Brain pericyte (primary cell): ENCODE data around the gene PATL2.
"Not testable (repeated sequence)": the region's sequence is repeated elsewhere in the genome, so short reads cannot be mapped to it uniquely, and the experiment has no call there.

ENCODE experiments used
- DNase-seq: peaks from one replicate; pipeline ENCODE4 v3.0.0-alpha.2; 2012; ENCODE audit warnings: low read depth, low spot score

The PATL2 gene

GRCh38 chr15:44719293-44719999 is 8.3 kb upstream of the PATL2 start:
- no peak for DNase-seq

DNA sequence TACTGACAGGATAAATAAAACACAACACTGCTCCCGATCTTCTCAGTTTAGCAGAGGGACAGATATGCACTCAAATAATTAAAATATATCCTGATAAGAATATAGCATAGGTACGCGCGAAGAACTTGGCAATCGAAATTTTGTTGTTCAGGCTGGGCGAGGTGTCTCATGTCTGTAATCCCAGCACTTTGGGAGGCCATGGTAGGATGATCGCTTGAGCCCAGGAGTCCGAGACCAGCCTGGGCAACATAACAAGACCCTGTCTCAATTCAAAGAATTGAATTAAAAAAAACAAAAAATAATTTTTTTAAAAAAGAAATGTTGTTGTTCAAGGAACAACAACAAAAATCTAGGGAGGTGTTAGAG is 7.8 kb upstream of the PATL2 start:
- DNase-seq = no peak

- DNase-seq = no peak
Measured at GRCh38 chr15:44718180-44718926, 7.2 kb upstream of the PATL2 start.

GRCh38 chr15:44716983-44717602 is 6.0 kb upstream of the PATL2 start:
- DNase-seq = no peak

DNA sequence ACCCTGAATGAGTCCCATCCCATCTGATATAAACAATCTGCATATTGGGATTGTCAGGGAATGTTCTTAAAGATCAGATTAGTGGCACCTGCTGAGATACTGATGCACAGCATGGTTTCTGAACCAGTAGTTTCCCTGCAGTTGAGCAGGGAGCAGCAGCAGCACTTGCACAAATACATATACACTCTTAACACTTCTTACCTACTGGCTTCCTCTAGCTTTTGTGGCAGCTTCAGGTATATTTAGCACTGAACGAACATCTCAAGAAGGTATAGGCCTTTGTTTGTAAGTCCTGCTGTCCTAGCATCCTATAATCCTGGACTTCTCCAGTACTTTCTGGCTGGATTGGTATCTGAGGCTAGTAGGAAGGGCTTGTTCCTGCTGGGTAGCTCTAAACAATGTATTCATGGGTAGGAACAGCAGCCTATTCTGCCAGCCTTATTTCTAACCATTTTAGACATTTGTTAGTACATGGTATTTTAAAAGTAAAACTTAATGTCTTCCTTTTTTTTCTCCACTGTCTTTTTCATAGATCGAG is 4.7 kb upstream of the PATL2 start:
- no peak for DNase-seq

- DNase-seq = no peak
Measured at GRCh38 chr15:44715142-44715796, 4.1 kb upstream of the PATL2 start.

DNA sequence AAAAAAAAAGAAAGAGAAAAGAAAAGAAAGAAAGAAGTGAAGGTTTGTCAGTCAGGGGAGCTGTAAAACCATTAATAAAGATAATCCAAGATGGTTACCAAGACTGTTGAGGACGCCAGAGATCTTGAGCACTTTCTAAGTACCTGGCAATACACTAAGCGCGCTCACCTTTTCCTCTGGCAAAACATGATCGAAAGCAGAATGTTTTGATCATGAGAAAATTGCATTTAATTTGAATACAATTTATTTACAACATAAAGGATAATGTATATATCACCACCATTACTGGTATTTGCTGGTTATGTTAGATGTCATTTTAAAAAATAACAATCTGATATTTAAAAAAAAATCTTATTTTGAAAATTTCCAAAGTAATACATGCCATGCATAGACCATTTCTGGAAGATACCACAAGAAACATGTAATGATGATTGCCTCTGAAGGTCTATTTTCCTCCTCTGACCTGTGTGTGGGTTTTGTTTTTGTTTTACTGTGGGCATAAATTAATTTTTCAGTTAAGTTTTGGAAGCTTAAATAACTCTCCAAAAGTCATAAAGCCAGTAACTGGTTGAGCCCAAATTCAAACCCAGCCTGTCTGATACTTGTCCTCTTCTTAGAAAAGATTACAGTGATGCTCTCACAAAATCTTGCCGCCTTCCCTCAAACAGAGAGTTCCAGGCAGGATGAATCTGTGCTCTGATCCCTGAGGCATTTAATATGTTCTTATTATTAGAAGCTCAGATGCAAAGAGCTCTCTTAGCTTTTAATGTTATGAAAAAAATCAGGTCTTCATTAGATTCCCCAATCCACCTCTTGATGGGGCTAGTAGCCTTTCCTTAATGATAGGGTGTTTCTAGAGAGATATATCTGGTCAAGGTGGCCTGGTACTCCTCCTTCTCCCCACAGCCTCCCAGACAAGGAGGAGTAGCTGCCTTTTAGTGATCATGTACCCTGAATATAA is 2.2 kb upstream of the PATL2 start:
- no peak for DNase-seq

DNA sequence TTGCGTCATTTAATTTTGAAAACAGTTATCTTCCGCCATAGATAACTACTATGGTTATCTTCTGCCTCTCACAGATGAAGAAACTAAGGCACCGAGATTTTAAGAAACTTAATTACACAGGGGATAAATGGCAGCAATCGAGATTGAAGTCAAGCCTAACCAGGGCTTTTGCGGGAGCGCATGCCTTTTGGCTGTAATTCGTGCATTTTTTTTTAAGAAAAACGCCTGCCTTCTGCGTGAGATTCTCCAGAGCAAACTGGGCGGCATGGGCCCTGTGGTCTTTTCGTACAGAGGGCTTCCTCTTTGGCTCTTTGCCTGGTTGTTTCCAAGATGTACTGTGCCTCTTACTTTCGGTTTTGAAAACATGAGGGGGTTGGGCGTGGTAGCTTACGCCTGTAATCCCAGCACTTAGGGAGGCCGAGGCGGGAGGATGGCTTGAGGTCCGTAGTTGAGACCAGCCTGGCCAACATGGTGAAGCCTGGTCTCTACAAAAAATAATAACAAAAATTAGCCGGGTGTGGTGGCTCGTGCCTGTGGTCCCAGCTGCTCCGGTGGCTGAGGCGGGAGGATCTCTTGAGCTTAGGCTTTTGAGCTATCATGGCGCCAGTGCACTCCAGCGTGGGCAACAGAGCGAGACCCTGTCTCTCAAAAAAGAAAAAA is 1.4 kb upstream of the PATL2 start:
- DNase-seq = no peak

DNA sequence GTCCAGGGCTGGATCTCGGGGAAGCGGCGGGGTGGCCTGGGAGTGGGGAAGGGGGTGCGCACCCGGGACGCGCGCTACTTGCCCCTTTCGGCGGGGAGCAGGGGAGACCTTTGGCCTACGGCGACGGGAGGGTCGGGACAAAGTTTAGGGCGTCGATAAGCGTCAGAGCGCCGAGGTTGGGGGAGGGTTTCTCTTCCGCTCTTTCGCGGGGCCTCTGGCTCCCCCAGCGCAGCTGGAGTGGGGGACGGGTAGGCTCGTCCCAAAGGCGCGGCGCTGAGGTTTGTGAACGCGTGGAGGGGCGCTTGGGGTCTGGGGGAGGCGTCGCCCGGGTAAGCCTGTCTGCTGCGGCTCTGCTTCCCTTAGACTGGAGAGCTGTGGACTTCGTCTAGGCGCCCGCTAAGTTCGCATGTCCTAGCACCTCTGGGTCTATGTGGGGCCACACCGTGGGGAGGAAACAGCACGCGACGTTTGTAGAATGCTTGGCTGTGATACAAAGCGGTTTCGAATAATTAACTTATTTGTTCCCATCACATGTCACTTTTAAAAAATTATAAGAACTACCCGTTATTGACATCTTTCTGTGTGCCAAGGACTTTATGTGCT is 721 bp upstream of the PATL2 start:
- no peak for DNase-seq

- DNase-seq = no peak
Measured at GRCh38 chr15:44710236-44711095, 657 bp downstream of the PATL2 start.

DNA sequence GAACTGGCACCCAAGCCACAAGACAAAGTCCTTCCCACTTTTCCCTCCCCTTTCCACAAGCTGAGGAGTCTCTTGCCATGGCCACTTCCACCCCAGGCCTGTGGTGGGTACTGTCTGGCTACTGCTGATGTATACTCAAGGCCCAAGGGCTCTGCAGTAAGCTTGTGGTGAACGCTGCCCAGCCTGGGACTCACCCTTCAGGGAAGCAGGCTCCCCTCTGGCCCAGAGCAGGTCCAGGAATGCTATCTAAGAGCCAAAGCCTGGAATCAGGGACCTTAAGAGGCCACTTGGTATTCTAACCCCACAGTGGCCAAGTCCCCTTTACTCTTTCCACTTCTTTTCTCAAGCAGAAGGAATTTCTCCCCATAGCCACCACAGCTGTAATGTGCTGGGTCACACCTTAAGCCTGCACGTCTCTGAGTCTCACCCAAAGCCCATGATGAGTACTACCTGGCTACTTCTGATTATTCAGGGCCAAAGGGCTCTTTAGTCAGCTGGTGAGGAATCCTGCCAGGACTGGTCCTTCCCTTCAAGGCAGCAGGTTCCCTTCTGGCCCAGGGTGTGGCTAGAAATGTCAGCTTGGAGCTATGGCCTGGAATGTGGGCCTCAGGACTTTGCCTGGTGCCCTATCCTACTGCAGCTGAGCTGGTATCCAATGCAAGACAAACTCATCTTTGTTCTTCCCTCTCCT is 4.0 kb downstream of the PATL2 start:
- no peak for DNase-seq

DNA sequence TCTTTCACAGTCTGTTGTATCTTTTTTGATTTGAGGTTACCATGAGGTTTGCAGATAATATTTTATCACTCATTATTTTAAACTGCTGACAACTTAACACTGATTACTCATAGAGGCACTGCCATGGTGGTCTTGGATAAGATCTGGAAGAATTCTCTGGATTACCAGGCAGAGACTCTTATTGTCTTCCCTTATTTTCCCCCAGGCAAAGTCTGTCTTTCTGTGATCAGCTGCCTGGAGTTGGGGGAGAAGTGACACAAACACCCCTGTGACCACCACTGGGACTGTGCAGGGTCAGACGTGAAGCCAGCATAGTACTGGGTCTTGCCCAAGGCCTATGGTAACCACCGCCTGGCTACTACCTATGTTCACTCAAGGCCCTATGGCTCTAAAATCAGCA is 4.7 kb downstream of the PATL2 start:
- no peak for DNase-seq

GRCh38 chr15:44705986-44706385 is 5.1 kb downstream of the PATL2 start:
- no peak for DNase-seq

DNA sequence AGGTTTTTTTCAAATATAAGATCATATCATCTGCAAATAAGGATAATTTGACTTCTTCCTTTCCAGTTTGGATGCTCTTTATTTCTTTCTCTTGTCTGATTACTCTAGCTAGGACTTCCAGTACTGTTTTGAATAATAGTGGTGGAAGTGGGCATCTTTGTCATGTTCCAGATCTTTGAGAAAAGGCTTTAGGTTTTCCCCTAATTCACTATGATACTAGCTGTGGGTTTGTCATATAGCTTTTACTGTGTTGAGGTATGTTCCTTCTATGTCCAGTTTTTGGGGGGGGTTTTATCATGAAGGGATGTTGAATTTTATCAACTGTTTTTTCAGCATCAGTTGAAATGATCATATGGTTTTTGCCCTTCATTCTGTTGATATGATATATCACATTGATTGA is 10.4 kb downstream of the PATL2 start:
- DNase-seq = not testable (repeated sequence)

- DNase-seq = no peak
Measured at GRCh38 chr15:44698641-44699040, 12.5 kb downstream of the PATL2 start.

DNA sequence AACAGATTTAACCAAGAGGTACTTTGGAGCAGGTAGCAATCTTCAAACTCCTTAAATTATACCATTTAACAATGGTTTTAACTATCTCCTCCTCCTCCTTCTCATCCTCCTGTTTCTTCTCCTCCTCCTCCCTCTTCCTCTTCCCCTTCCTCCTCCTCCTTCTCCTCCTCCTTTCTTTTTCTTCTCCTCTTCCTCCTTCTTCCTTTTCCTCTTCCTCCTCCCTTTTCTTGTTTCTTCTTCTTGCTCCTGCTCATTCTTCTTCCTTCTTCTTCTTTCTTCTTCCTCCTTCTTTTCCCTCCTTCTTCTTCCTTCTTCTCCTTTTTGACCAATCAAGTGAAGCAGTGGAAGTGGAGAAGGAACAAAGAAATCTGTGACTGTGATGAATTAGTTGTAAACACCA is 14.1 kb downstream of the PATL2 start:
- no peak for DNase-seq

DNA sequence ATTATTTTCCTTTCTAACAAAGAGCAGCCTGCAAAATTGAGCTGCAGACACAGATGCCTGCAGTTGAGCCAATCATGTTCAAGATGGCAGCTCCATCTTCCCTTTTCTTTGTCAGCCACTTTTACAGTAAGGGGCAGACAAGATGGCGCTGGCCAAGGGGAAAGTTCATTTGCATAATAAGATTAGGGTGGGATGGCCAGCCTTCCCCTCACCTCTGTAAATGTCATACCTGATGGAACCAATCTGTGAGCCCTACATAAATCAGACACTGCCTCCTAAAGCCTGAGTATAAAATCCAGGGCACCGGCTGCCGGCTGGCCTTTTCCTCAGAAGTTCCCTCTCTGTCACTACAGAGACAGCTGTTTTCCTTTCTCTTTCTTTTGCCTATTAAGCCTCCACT is 15.8 kb downstream of the PATL2 start:
- DNase-seq = no peak

DNA sequence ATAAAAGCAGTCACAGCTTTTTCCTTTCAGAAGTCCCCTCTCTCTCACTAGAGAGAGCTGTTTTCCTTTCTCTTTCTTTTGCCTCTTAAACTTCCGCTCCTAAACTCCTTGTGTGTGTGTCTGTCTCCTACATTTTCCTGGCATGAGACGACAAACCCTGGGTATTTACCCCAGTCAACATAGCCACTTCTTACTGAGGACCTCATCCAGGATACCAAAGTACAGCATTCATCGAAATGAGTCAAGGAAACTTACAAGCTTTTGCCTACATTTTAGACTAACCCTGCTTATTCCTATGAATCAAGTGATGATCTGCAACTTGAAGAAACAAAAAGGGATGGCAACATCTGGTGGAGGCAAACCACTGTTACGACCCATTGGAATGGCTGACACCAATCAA is 16.7 kb downstream of the PATL2 start:
- DNase-seq = no peak

GRCh38 chr15:44692659-44693058 is 18.5 kb downstream of the PATL2 start:
- DNase-seq = no peak
